ENCODE data around the gene ANKRD37.

Gene ANKRD37

DNA sequence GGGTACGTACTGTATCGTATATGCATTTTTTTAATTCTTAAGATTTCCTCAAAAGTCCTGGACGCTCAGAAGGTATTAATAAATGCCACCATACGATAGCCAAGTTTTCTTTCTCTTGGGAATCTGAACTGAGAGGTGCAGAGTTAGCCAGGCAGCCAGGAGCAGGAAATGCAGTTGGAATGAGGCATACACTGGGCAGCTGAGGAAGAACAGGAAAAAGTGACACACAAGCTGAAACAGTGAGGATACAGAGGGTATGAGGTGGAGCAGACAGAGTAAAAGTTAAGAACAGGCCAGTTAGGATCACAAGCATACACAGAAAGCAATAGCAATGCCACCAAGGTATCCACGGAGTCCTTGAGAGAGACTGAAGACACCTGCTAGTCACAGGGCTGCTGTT, 15.8 kb downstream of the ANKRD37 start:
- Histone ChIP-seq H3K36me3 (ENCODE audit: insufficient read depth, low read length) (peaks cover 49% of the 10 kb centered on the region), H3K4me1 (ENCODE audit: insufficient read depth, low read length) (no peaks in the 10 kb centered on the region), H3K4me2 (ENCODE audit: insufficient read depth, low read length) (no peak overlapping the region), H3K27me3 (ENCODE audit: insufficient read depth, low read length, poor library complexity) (no peaks in the 10 kb centered on the region), H2AFZ (ENCODE audit: low read depth, low read length) (no peak overlapping the region), H4K20me1 (ENCODE audit: insufficient read depth, low read length) (no peaks in the 10 kb centered on the region), H3K27ac (ENCODE audit: low read length) (no peak overlapping the region), H3K79me2 (ENCODE audit: insufficient read depth, low read length) (no peaks in the 10 kb centered on the region), H3K9me3 (ENCODE audit: insufficient read depth, low read length, severe bottlenecking) (no peaks in the 10 kb centered on the region), H3K9ac (ENCODE audit: low read depth, low read length) (no peak overlapping the region), H3K4me3 (ENCODE audit: low read depth in 1 of 2, low read length in 2 of 2) (no peak overlapping the region)
- TF ChIP-seq, protein P1, sequence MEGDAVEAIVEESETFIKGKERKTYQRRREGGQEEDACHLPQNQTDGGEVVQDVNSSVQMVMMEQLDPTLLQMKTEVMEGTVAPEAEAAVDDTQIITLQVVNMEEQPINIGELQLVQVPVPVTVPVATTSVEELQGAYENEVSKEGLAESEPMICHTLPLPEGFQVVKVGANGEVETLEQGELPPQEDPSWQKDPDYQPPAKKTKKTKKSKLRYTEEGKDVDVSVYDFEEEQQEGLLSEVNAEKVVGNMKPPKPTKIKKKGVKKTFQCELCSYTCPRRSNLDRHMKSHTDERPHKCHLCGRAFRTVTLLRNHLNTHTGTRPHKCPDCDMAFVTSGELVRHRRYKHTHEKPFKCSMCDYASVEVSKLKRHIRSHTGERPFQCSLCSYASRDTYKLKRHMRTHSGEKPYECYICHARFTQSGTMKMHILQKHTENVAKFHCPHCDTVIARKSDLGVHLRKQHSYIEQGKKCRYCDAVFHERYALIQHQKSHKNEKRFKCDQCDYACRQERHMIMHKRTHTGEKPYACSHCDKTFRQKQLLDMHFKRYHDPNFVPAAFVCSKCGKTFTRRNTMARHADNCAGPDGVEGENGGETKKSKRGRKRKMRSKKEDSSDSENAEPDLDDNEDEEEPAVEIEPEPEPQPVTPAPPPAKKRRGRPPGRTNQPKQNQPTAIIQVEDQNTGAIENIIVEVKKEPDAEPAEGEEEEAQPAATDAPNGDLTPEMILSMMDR (IDR thresholded peaks at IDR 0.05; ENCODE audit: borderline replicate concordance, extremely low read depth, low read length, poor library complexity, severe bottlenecking), result no peak
- no peak for TF ChIP-seq EZH2 (IDR thresholded peaks at IDR 0.05; ENCODE audit: borderline replicate concordance, low read depth, low read length, severe bottlenecking)
- ATAC-seq (ENCODE audit: insufficient read depth, low read depth) (no peak), DNase-seq (no peak)

DNA sequence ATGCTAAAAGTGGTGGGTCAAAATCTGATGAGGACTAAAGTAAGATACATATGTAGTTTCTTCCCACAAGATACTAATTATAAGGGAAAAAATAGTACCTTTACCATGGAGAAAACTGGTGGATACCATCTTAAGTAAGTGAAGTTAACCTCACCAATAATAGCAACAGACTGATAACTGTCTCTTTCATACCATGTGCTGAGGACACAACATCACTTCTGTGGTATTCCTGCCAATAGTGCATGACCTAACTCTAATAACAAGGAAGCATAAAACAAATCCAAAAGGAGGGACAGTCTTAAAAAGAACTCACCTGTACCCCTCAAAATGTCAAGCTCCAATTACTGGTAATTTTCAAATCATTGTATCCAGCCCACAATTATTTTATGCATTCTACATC, 20.3 kb downstream of the ANKRD37 start:
- no peaks in the 10 kb centered on the region for H3K27me3 ChIP-seq (ENCODE audit: insufficient read depth, low read length, poor library complexity)
- H3K27ac ChIP-seq (ENCODE audit: low read length), result no peak overlapping the region
- H3K36me3 ChIP-seq (ENCODE audit: insufficient read depth, low read length), result peaks cover 51% of the 10 kb centered on the region
- no peaks in the 10 kb centered on the region for H4K20me1 ChIP-seq (ENCODE audit: insufficient read depth, low read length)
- no peak for ATAC-seq (ENCODE audit: insufficient read depth, low read depth)
- H3K9ac ChIP-seq (ENCODE audit: low read depth, low read length), result no peak overlapping the region
- H3K4me1 ChIP-seq (ENCODE audit: insufficient read depth, low read length), result no peaks in the 10 kb centered on the region
- H3K79me2 ChIP-seq (ENCODE audit: insufficient read depth, low read length), result 0 out of 2 replicates have a peak, but pooled peaks cover 4% of the 10 kb centered on the region
- H3K4me3 ChIP-seq (ENCODE audit: low read depth in 1 of 2, low read length in 2 of 2), result no peak overlapping the region
- no peak overlapping the region for H2AFZ ChIP-seq (ENCODE audit: low read depth, low read length)
- H3K9me3 ChIP-seq (ENCODE audit: insufficient read depth, low read length, severe bottlenecking), result no peaks in the 10 kb centered on the region
- TF ChIP-seq, protein P1 (IDR thresholded peaks at IDR 0.05; ENCODE audit: borderline replicate concordance, extremely low read depth, low read length, poor library complexity, severe bottlenecking), result no peak
- no peak for TF ChIP-seq EZH2 (IDR thresholded peaks at IDR 0.05; ENCODE audit: borderline replicate concordance, low read depth, low read length, severe bottlenecking)
- H3K4me2 ChIP-seq (ENCODE audit: insufficient read depth, low read length), result no peak overlapping the region
- DNase-seq, result no peak

DNA sequence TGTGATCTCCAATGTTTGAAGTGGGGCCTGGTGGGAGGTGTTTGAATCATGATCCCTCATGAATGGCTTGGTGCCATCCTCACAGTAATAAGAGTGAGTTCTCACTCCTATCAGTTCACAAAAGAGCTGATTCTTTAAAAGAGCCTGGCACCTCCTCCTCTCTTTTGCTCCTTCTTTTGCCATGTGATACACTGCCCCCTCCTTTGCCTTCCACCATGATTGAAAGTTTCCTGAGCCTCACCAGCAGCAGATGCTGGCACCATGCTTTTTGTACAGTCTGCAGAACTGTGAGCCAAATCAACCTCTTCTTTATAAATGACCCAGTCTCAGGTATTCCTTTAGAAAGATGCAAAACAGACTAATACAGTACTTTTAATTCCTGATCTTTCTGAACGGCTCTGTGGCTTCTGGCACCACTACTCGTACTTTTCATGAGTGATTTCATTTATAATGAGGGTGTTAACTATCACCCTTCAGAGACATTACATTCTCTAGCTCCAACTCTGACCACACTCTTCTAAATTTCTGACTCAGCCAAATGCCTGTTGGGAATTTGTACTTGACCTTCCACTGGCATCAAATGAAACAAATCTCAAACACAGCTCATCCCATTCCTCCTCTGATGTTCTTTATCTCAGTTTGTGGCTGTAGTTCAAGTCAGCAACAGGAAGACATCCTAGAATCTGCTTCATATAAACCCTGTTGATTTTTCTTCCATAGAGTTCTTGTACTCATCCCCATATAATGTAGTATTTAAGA, 24.9 kb downstream of the ANKRD37 start:
- TF ChIP-seq, protein P1 (IDR thresholded peaks at IDR 0.05; ENCODE audit: borderline replicate concordance, extremely low read depth, low read length, poor library complexity, severe bottlenecking), result no peak
- no peak for TF ChIP-seq EZH2 (IDR thresholded peaks at IDR 0.05; ENCODE audit: borderline replicate concordance, low read depth, low read length, severe bottlenecking)
- H3K79me2 ChIP-seq (ENCODE audit: insufficient read depth, low read length), result peaks cover 29% of the 10 kb centered on the region
- ATAC-seq (ENCODE audit: insufficient read depth, low read depth) (no peak), DNase-seq (no peak)
- H3K4me3 ChIP-seq (ENCODE audit: low read depth in 1 of 2, low read length in 2 of 2), result no peak overlapping the region
- no peaks in the 10 kb centered on the region for H3K27me3 ChIP-seq (ENCODE audit: insufficient read depth, low read length, poor library complexity)
- no peaks in the 10 kb centered on the region for H3K9me3 ChIP-seq (ENCODE audit: insufficient read depth, low read length, severe bottlenecking)
- no peak overlapping the region for H2AFZ ChIP-seq (ENCODE audit: low read depth, low read length)
- H3K9ac ChIP-seq (ENCODE audit: low read depth, low read length), result no peak overlapping the region
- no peak overlapping the region for H3K27ac ChIP-seq (ENCODE audit: low read length)
- no peaks in the 10 kb centered on the region for H4K20me1 ChIP-seq (ENCODE audit: insufficient read depth, low read length)
- no peak overlapping the region for H3K4me2 ChIP-seq (ENCODE audit: insufficient read depth, low read length)
- H3K36me3 ChIP-seq (ENCODE audit: insufficient read depth, low read length), result peaks cover 32% of the 10 kb centered on the region
- H3K4me1 ChIP-seq (ENCODE audit: insufficient read depth, low read length), result peaks cover 28% of the 10 kb centered on the region

Data from DND-41 (cell line).